CD4-positive, alpha-beta T cell treated with Interleukin-21 for 1 hour (primary cell): ENCODE results near the gene STXBP3.
"Not testable (repeated sequence)": the region's sequence is repeated elsewhere in the genome, so short reads cannot be mapped to it uniquely, and the experiment has no call there.

ENCODE experiments used
- DNase-seq: peaks from one replicate; pipeline ENCODE4 v3.0.0-alpha.2; 2020

Gene STXBP3

DNA sequence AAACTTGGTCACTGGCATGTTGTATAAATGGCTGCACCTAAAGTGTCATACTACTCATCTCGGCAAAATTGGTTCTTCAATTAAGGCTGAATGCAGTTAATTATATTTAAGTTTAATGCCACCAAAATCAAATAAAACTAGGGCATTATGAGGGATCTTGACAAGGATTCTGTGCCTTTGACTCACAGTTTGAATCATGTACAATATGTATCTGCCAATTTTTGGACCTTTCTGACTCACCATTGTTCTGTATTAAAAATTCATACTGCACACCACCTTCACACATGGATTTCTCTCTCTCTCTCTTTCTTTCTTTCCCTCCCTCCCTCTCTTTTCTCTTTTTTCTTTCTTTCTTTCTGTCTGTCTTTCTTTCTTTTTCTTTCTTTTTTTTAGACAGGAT lies 14.1 kb upstream of the STXBP3 start:
- DNase-seq = no peak

DNA sequence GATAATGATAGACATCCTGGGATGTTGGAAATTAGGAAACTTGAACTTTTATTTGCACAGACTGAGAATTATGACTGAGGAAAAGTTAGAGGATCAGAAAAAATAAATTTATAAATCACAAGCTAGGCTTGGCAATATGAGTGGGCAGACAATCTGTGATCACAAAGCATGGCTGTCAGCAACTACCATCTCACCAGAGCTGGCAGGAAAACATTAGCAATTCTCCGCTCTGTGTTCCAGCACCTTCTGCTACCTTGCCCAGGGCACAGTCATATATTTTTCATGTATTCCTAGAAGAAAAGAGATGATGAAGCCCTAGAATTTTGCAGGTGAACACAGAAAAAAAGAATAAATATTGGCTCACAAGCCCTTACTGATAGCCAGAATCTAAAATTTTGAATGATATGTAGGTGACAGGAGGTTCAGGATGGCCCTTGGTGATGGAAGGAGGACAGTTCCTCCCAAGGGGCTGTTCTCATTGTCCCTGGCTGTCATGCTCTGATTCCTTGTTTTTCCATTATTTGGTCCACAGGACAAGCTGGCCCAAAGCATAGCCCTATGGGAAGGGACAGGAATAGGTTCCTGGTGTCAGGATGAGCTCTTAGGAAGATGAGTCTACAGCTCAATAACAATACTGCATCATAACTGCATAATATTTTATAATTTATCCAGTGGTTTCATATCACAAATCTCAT lies 12.2 kb upstream of the STXBP3 start:
- DNase-seq = no peak

DNA sequence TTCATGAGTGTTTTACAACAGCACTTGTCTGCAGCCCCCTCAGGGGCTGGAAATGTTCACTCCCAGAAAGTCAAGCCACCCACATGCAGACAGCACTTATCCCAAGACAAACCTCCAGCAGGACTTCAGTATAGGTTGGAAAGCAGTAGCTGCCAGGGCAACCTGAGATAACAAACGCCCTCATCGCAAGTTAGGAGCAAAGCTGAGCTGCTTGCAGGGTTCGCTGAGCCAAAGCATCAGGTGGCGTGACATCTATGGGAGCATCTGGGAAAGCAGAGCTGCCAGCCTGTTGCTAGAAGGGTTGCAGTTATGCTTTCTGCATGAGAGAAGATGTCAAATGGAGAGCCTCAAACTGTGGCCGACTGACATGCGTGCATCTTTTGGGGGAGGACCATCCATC lies 4.2 kb upstream of the STXBP3 start:
- no peak for DNase-seq

DNA sequence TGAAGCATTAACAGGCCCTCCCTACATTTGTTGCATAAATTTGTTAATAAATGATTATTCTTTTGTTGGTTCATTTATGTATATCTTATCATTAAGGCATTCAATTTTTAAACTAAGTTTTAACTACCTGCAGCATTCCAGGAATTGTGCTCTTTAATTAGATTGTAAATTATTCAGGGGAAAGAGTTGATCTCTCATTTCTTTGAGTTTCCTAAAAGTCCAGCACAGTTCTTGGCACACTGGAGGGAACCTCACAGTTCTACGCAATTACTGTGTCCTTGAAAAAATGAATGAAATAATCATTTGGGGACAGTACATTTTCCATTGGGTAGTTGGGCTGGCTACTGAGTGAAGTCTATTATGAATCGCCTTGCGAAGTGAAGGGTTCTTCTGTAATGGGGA lies 493 bp upstream of the STXBP3 start:
- DNase-seq = no peak

DNA sequence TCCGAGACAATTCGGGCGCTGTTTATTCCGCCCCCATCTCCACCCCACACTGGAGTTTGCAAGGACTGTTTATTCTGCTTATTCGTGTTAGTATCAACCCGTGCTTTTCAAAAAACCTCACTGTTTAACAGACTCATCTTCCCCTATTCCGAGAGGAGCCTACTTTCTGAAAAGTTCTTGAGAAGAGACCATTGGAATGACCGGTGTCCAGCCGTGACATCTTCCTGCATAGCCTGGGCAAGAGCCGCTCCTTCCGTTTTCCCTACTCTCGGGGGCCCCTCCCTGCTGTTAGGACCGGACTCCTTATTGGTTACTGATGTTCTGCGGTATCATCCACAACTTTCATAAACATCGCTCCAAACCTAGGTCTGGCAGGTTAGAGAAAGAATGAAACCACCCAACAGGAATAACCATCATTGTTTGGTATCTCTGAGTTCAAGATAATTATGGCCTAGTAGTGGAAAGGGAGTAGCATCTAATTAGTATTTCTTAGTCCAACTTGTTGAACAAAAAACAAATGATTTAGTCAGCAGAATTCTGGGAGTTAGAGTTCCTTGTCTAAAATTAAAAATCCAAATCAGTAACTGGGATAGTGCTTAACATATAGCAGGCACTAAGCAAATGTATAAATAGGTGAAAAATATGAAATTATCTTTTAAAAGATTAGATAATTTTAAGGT lies 837 bp downstream of the STXBP3 start:
- peak; percentile 63 for DNase-seq

DNA sequence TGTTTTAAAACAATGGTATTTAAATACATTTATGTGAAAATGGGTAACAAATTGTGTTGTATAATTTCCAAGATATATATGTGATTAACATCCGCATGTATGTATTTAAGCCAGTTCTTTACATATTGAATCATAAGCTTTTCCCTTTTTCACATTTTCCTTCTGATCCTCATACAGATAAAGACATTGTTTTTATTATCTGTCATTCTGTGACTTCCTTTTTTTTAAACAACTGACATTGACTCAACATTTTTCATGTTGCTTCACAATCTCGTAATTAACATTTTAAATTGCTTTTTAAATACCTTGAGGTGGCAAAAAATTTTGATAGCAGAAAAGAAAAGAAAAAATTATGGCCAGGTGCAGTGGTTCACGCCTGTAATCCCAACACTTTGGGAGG lies 1.4 kb downstream of the STXBP3 start:
- DNase-seq = no peak

DNA sequence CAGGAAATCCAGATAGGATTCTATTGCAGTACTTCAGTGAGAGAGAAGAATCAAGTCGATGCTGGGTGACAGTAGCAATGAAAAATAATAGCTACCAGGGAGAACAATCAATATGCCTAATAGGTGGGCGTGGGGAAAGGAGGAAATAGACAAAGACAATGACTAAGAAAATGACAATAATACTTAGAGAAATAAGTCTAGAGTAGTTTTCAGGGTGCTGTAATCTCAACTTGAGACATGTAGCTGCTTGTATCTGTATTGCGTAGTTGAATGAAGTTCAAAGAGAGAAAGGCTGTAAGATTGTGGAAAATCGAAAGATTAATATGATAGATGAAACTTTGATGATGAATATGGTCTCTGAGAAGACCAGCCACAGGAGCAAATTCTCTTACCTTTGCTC lies 2.6 kb downstream of the STXBP3 start:
- DNase-seq = no peak

DNA sequence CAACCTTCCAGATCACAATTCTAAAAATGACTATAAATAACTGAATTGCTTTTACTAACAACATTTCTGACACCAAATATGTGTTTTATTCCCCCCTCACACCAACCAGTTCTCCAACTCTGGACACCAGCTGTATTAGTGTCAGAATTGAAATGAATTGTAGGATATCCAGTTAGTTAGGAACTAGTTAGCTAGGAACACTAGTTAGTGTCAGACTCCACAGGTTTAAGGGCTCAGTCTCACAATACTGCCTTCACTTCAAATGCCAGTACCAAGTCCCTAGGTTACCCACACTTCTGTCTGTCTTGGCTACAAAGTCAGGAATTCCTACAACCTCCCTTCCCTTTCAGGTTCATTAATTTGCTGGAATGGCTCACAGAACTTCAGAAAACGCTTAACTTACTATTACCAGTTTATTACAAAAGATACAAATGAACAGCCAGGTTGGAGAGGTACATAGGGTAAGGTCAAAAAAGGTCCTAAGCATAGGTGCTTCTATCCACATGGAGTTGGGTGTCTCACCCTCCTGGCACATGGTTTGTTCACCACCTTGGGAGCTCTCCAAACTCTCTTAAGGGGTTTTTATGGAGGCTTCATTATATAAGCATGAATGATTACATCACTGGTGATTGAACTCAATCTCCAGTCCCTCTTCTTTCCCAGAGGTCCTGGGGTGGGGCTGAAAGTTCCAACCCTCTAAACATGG lies 4.2 kb downstream of the STXBP3 start:
- no peak for DNase-seq

DNA sequence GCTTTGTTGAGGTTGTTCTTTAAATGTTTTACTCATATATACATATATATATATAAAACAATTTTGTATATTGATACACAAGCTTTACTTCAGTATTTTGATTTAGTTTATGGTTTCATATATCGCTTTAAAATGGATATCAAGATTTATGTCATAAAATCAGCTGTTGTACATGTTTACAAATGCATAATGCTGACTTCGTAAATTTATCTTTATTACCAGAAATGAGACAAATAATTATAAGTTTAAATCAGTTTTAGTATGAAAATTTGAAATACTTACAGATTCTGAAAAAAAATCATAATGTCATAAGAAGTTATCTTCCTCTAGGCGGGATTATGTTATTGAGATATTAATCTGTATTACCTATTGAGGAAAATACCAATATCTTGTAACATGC lies 6.9 kb downstream of the STXBP3 start:
- DNase-seq = no peak

DNA sequence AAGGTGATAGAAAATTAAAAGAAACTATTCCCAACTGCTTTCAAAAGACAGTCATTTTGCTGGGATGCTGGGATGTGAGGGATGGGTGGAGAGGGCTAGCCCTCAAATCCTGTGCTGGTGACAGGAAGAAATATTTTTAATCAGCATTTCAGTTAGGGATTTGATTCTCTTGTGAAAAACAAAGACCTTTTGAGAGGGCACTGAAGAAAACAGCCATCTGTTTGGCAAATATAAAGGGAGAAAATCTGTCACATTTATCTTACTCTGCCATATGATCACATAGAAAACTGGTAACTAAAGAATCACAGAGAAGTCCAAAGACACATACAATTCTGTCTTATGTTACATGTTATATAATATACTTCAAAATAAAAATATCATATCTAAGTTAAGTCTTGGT lies 12.3 kb downstream of the STXBP3 start:
- DNase-seq = no peak

DNA sequence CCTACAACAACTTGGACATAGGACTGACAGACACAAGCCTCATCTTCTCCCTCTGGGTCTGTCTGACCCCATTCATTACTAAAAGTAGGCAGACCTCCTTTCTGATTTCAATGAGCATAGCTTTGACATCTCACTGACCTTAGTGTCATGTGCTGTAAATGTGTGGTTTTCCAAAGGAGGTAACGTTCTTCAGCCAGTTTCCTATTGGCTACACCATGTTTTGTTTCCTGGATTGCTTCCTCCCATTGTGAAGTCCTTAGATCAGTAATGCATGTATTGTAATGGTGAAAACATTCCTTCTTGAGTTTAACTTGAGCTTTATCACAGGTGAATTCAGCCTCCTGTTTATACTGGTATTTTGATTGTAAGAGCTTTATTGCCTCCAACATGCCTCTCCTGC lies 20.6 kb downstream of the STXBP3 start:
- DNase-seq = no peak

DNA sequence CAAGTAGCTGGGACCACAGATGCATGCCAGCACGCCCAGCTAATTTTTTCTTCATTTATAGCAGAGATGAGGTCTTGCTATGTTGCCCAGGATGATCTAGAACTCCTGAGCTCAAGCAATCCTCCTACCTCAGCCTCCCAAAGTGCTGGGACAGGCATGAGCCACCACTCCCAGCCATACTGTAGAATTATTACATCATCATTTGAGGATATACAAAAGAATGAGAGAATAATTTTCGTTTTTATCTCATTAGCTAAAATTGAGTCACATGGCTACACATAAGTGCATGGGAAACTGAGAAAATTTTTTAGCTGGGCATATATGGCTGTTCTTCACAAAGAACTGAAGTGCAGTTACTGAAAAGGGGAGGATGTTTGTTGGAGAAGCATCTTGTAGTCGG lies 21.2 kb downstream of the STXBP3 start:
- no peak for DNase-seq

DNA sequence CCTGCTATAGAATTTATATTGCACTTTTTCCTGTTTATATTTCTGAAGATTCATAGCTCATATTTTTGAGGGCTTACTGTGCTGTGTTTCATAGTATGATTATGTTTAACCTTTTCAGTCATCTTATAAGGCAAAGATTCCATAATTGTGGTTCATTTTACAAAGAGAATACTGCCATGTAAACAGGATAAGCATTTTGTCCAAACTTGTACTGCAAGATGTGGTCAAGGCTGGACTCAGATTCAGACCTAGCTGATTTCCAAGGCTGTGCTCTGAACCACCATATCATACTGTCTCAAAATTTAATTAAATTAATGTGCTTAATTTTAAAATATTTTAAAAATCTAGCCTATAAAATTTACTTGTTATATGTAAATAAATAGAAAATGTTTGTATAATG lies 31.4 kb downstream of the STXBP3 start:
- DNase-seq = no peak

DNA sequence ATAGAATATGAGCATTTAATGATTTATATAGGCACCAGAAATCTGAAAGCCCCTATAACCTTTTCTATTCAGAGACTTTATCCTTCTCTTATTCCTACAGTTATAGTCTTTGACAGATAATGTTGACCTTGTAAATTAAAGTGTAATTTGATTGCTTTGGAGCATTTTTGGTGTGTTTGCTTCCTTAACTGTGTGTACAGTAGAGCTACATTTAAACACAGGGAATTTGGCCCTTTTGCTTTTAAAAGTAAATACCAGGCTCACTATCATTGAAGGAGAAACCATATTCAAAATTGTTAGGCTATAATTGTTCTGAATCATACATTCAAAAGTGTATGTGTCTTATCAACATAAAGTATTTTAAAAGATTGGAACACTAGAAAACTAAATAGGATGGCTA lies 33.0 kb downstream of the STXBP3 start:
- DNase-seq = no peak

DNA sequence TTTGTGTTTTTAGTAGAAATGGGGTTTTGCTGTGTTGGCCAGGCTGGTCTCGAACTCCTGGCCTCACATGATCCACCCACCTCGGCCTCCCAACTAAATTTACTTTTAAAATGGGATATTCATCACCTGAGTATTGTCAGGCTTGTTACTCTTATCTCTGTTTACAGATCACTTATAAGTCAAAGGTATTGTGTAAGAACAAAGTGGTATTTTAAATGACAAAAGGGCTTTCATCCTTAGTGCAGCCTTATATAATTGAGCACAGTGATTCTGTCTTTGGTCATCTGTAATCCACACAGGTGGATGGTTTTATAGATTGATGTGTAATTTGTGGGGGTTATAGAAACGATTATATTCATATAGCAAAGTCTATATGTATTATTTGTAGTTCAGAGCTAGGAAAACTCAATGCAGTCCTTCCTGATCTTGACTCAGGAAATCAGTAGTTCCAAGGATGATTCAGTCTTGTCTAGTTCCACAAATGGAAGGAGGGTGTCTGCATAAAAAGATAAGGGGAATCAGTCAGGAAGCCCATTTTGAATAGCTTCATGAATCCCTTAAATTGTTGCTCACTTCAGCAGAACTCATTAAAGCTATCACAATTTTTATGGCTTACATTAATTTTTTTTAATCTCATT lies 34.6 kb downstream of the STXBP3 start:
- DNase-seq = no peak

DNA sequence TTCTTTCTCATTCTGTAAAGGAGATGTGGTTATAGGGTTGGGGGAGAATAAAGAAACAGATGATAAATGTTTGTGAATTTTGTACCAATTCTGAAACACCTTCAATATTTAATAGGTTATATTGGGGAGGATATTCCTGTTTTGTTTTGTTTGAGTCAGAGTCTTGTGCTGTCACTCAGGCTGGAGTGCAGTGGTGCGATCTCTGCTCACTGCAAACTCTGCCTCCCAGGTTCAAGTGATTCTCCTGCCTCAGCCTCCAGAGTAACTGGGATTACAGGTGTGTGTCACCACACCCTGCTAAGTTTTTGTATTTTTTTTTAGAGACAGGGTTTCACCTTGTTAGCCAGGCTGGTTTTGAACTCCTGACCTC lies 35.1 kb downstream of the STXBP3 start:
- not testable (repeated sequence) for DNase-seq

DNA sequence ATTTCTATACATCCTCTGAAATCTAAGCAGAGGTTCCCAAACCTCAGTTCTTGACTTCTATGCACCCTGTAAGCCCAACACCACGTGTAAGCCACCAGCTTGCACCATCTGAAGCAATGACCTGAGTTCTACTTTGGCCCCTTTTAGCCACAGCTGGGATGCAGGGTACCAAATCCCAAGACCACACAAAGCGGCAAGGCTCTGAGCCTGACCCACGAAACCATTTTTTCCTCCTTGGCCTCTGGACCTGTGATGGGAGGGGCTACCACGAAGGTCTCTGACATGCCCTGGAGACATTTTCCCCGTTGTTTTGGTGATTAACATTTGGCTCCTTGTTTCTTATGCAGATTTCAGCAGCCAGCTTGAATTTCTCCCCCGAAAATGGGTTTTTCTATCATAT lies 38.8 kb downstream of the STXBP3 start:
- no peak for DNase-seq

DNA sequence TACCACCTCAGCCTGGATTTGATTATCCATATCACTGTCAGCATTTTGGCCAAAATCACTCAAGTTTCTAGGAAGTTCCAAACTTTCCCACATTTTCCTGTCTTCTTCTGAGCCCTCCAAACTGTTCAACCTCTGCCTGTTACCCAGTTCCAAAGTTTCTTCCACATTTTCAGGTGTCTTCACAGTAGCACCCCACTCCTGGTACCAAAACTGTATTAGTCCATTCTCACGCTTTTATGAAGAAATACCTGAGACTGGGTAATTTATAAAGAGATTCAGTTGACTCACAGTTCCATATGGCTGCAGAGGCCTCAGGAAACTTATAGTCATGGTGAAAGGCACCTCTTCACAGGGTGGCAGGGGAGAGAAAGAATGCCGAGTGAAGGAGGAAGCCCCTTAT lies 39.4 kb downstream of the STXBP3 start:
- DNase-seq = no peak

DNA sequence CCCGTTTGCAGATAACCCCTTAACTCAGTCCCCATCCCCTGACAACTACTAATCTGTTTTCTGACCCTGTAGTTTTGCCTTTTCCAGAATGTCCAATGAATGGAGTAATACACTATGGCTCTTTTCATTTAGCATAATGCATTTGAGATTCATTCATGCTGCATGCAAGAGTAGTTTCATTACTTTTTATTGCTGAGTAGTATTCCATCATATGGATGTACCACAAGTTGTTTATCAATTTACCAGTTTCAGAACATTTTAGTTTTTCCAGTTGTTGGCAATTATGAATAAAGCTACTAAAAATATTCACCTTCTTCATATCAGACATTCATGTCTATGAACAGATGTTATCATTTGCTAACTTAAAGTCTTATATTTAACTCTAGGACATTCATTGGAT lies 45.3 kb downstream of the STXBP3 start:
- DNase-seq = no peak

DNA sequence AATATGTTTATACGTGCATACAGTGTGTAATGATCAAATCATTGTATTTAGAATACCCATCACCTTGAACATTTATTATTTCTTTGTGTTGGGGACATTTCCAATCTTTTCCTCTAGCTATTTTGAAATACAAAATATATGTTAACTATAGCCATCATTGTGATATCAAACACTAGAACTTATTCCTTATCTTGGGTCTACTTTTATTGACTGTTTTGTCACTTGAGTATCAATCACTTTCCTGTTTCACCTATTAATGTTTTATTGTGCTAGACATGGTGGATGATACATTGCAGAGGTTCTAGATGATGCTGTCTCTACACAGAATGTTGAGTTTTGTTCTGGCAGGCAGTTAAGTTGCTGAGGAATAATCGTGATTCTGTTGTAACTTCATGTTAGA lies 45.9 kb downstream of the STXBP3 start:
- DNase-seq = no peak

DNA sequence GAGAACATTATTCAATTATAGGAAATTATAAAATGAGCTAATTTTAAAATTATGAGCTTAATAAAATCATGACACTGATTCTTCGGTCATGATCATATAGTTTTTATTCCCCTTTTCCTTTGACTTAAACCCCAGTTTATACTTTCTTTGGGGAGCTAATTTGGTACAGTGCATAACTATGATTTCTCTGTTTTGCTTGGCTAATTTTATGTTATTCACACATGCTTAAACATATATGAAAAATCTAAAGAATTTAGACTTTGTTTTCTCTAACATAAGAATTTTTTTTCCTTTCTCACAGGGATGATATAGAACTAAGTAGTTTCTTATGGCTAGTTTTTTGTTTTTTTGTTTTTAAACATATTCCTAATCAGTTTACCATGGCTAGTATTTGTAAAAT lies 52.5 kb downstream of the STXBP3 start:
- no peak for DNase-seq

DNA sequence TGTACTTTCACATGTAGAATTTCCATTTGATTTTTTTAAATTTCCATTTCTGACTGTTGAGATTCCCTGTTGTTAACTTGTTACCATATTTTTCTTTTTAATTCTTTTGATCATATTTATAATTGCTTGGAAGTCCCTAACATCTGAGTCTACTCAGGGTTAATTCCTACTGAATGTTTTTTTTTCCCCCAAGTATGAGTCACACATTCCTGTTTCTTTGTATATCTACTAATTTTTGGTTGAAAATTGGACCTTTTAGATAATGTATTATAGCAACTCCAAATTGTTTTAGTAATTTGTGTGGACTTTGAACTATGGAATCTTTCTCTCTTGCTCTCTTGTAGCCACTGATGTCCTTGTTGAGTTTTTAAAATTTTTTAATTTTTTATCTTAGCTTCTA lies 54.6 kb downstream of the STXBP3 start:
- DNase-seq = no peak

DNA sequence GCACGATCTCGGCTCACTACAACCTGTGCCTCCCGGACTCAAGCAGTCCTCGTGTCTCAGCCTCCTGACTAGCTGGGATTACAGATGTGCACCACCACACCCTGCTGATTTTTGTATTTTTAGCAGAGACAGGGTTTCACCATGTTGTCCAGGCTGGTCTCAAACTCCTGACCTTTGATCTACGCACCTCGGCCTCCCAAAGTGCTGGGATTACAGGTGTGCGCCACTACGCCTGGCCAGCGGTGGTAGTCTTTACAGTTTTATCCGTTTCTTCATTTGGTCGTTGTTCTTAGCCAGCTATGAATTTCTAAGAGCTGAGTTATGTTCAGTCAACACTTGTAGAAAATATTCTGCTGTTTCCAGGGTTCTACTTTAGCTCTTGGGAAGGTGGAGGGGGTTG lies 57.1 kb downstream of the STXBP3 start:
- DNase-seq = no peak

DNA sequence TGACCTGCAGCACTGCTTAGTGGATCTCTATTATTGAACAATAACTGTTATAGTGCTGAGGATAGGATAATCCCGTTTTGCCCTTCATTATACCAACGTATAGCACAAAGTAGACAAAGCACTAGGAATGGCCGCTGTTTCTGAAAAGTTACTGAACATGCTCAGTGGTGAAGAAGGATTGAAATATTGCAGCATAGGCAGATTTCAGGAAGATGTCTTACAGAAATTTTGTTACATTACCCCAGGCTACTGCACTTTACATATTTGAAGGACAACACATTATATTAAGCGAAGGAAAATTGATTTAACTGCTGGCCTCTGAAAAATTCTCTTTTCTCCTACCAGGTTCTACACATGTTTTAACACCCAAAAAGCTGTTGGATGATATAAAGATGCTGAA lies 62.0 kb downstream of the STXBP3 start:
- no peak for DNase-seq
